ENCODE measurements around the gene XPNPEP2. TPM values are rescaled to one million over a fixed set of nuclear protein-coding genes. Genes with fewer than 3 reads are reported as not detected.

XPNPEP2 gene
- total RNA-seq, 2 donors from 2014 or later: 0.20 to 0.31 TPM

DNA sequence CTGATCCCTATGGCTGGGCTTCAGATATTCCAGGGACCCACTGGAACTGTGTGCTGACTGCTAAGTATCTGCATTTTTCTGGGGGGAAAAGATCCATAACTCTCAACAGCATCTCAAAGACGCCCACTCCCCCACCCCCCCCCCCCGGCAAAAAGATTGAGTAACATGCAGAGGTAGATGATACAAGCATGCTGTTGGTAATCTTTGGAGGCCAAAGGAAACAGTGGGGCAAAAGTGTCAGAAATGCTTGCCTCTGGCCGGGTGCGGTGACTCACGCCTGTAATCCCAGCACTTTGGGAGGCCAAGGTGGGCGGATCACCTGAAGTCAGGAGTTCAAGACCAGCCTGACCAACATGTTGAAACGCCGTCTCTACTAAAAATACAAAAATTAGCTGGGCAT, 12.2 kb downstream of the XPNPEP2 start:
- Histone ChIP-seq H3K9ac (ENCODE audit: extremely low read depth, low read length, poor library complexity, severe bottlenecking) (no peak overlapping the region), H3K4me1 (ENCODE audit: control insufficient read depth, insufficient read depth, low read length) (no peaks in the 10 kb centered on the region), H3K27me3 (ENCODE audit: control insufficient read depth, insufficient read depth, low read length, poor library complexity, severe bottlenecking) (no peaks in the 10 kb centered on the region), H3K36me3 (ENCODE audit: control insufficient read depth, insufficient read depth, low read length) (no peaks in the 10 kb centered on the region), H3K27ac (ENCODE audit: low read depth, low read length) (no peak overlapping the region), H3K9me3 (ENCODE audit: control insufficient read depth, low read length) (no peaks in the 10 kb centered on the region), H3K4me3 (ENCODE audit: low read length) (no peak overlapping the region)
- no peak overlapping the region for H3K4me3 Mint-ChIP-seq
- peaks cover 7% of the 10 kb centered on the region for H3K4me1 Mint-ChIP-seq
- H3K36me3 Mint-ChIP-seq (ENCODE audit: low read depth): no peaks in the 10 kb centered on the region
- H3K27ac Mint-ChIP-seq: no peak overlapping the region
- H3K27me3 Mint-ChIP-seq (ENCODE audit: insufficient read depth): peaks cover 2% of the 10 kb centered on the region
- TF ChIP-seq, protein P1, sequence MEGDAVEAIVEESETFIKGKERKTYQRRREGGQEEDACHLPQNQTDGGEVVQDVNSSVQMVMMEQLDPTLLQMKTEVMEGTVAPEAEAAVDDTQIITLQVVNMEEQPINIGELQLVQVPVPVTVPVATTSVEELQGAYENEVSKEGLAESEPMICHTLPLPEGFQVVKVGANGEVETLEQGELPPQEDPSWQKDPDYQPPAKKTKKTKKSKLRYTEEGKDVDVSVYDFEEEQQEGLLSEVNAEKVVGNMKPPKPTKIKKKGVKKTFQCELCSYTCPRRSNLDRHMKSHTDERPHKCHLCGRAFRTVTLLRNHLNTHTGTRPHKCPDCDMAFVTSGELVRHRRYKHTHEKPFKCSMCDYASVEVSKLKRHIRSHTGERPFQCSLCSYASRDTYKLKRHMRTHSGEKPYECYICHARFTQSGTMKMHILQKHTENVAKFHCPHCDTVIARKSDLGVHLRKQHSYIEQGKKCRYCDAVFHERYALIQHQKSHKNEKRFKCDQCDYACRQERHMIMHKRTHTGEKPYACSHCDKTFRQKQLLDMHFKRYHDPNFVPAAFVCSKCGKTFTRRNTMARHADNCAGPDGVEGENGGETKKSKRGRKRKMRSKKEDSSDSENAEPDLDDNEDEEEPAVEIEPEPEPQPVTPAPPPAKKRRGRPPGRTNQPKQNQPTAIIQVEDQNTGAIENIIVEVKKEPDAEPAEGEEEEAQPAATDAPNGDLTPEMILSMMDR (conservative IDR thresholded peaks at IDR 0.05): no peak
- peaks cover 2% of the 10 kb centered on the region for H3K9me3 Mint-ChIP-seq
- 96% methylated on average over 7 of the region's 8 CpGs; no CpG with 5 or more reads in 1 of the 2 experiments for WGBS, 2 experiments (ENCODE audit: insufficient coverage in 1 of 2, insufficient read length in 1 of 2)
- no peak for DNase-seq

DNA sequence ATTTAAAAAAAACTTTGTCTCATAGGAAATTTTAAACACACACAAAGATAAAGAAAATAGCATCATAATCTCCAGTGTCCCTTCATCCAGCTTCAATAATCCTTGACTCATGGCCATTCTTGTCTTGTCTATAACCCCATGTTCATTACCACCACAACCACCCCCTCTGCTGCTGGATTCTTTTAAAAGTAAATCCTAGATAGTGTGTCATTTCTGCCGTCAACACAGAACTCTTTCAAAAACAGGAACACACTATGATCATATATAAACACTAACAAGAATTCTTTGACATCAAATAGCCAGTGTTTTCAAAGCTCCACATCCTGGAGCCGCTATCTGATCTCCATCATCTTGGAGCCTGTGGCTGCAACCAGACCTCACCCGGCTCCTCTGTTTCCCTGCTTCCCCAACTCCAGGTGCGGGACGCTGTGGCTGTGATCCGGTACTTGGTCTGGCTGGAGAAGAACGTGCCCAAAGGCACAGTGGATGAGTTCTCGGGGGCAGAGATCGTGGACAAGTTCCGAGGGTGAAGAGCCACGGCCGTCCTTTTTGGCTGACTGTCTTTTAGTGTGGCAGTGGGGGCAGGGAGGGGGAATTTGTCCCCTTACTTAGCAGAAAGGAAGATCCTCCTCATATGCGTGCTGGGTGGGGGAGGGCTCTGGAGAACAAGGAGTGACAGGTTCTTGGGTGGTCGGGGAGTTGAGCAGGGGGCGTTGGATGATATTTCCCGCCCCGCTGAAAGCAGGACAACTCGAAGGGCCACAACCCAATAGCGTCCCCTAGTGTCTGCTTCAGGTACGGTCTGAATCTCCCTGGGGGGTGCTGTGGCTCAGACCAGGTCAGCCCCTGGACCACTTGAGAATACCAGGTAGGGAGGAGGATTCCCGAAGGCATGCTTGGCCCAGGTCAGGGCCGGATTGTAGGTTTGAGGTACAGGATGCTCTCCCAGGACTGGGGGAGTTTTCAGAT, 15.6 kb downstream of the XPNPEP2 start:
- WGBS, 2 experiments (ENCODE audit: insufficient coverage in 1 of 2, insufficient read length in 1 of 2): 68 to 83% methylated on average over 1 to 20 of the region's 22 CpGs

DNA sequence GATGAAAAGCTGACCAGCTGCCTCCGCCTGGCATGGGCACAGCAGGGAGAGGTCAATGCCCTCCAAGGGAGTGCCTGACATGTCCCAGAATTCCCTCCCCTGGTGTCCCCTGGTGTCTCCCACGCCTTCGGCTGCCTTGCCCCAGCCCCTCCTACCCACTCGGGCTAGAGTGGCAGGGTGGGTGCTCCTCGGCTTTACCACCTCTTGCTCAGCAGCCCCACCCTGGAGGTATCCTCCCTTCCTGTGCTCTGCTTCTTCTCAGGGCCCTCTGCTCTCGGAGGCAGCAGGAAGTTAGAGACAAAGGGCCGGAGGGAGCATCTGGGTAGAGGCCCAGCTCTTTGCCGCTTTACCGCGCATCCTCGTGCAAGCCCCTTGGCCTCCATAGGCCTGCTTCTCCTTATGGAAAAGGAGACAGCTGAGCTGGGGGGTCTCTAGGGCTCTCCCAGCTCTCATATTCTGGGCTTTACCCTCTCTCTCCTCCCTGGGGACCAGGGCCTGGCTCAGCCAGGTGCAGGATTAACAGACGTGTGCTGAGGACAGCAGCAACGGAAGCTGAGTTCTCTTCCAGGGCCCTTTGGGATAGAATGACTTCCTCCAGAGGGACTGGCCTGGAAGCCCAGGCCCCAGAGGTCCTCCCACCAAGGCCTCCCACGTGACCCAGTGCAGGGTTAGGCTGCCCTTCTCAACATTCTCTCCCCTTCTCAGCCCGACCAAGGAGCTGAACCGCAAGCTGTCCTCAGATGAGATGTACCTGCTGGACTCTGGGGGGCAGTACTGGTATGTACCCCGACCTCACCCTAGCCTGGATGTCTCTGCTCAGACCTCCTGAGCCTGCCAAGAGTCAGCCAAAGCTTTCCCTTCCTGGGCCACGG, 17.2 kb downstream of the XPNPEP2 start:
- WGBS, 2 experiments (ENCODE audit: insufficient coverage in 1 of 2, insufficient read length in 1 of 2): 87 to 93% methylated on average over 3 to 18 of the region's 18 CpGs
- Mint-ChIP-seq H3K27ac (no peak overlapping the region), H3K4me1 (peaks cover 3% of the 10 kb centered on the region), H3K9me3 (peaks cover 2% of the 10 kb centered on the region), H3K36me3 (ENCODE audit: low read depth) (no peaks in the 10 kb centered on the region), H3K27me3 (ENCODE audit: insufficient read depth) (peaks cover 2% of the 10 kb centered on the region), H3K4me3 (no peak overlapping the region)
- H3K9ac ChIP-seq (ENCODE audit: extremely low read depth, low read length, poor library complexity, severe bottlenecking): no peak overlapping the region
- no peak overlapping the region for H3K4me3 ChIP-seq (ENCODE audit: low read length)
- TF ChIP-seq, protein P1 (conservative IDR thresholded peaks at IDR 0.05): peak; percentile 53
- no peaks in the 10 kb centered on the region for H3K36me3 ChIP-seq (ENCODE audit: control insufficient read depth, insufficient read depth, low read length)
- no peak overlapping the region for H3K27ac ChIP-seq (ENCODE audit: low read depth, low read length)
- peak; percentile 76 for DNase-seq
- H3K9me3 ChIP-seq (ENCODE audit: control insufficient read depth, low read length): no peaks in the 10 kb centered on the region
- H3K4me1 ChIP-seq (ENCODE audit: control insufficient read depth, insufficient read depth, low read length): no peaks in the 10 kb centered on the region
- no peaks in the 10 kb centered on the region for H3K27me3 ChIP-seq (ENCODE audit: control insufficient read depth, insufficient read depth, low read length, poor library complexity, severe bottlenecking)

More for the DNA sequence above, 15.6 kb downstream of the XPNPEP2 start:
- Mint-ChIP-seq H3K36me3 (ENCODE audit: low read depth) (no peaks in the 10 kb centered on the region), H3K27me3 (ENCODE audit: insufficient read depth) (peaks cover 2% of the 10 kb centered on the region), H3K27ac (no peak overlapping the region), H3K9me3 (peaks cover 2% of the 10 kb centered on the region), H3K4me3 (peak overlapping the region; percentile 17), H3K4me1 (peaks cover 3% of the 10 kb centered on the region)
- Histone ChIP-seq H3K4me1 (ENCODE audit: control insufficient read depth, insufficient read depth, low read length) (no peaks in the 10 kb centered on the region), H3K27me3 (ENCODE audit: control insufficient read depth, insufficient read depth, low read length, poor library complexity, severe bottlenecking) (no peaks in the 10 kb centered on the region), H3K9ac (ENCODE audit: extremely low read depth, low read length, poor library complexity, severe bottlenecking) (no peak overlapping the region), H3K36me3 (ENCODE audit: control insufficient read depth, insufficient read depth, low read length) (no peaks in the 10 kb centered on the region), H3K4me3 (ENCODE audit: low read length) (no peak overlapping the region), H3K9me3 (ENCODE audit: control insufficient read depth, low read length) (no peaks in the 10 kb centered on the region), H3K27ac (ENCODE audit: low read depth, low read length) (no peak overlapping the region)
- TF ChIP-seq, protein P1 (conservative IDR thresholded peaks at IDR 0.05): peak; percentile 85
- DNase-seq: peak; percentile 86

All from endodermal cell (in vitro differentiated cells).